ENCODE measurements around the gene STUB1. TPM values are rescaled to one million over a fixed set of nuclear protein-coding genes. Genes with fewer than 3 reads are reported as not detected.

STUB1 gene
- total and polyA plus RNA-seq, 2 donors (not counting 3 experiments of a cell fraction or from before 2014, with no cell fraction given): 107 to 147 TPM

DNA sequence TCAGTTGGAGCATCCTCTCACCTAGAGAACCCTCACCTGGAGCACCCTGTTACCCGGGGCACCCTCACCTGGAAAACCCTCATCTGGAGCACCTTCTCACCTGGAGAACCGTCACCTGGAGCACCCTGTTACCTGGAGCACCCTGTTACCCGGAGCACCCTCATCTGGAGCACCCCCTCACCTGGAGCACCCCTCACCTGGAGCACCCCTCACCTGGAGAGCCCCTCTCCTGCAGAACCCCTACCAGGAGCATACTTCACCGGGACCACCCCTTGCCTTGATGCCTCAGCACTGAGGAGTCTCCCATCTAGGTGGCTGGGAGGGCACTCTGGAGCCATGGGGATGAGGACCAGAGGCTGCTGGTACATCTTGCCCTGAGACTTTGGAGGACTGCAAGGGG, 28.7 kb downstream of the STUB1 start:
- Histone ChIP-seq H3K79me2 (ENCODE audit: control insufficient read depth, insufficient read depth, low read length) (no peaks in the 10 kb centered on the region), H3K36me3 (ENCODE audit: control insufficient read depth in 2 of 2, extremely low read depth in 1 of 2, insufficient read depth in 2 of 2, low read length in 2 of 2) (no peaks in the 10 kb centered on the region), H3K4me1 (ENCODE audit: control insufficient read depth, extremely low read depth, insufficient read depth, low read length) (peaks cover under 1% of the 10 kb centered on the region), H2AFZ (ENCODE audit: low read depth, low read length) (no peak overlapping the region), H3K27ac (ENCODE audit: insufficient read depth, low read depth, low read length) (no peak overlapping the region), H4K20me1 (replicated peaks; ENCODE audit: control insufficient read depth, extremely low read depth, insufficient read depth, low read length) (no peaks in the 10 kb centered on the region), H3K4me3 (replicated peaks in 1 of 3; ENCODE audit: insufficient read depth in 1 of 3, low read depth in 1 of 3, low read length in 3 of 3) (no peak overlapping the region), H3K4me2 (ENCODE audit: insufficient read depth, low read length) (no peak overlapping the region), H3K27me3 (ENCODE audit: control insufficient read depth in 2 of 2, insufficient read depth in 2 of 2, low read length in 2 of 2) (peaks cover 19 to 27% of the 10 kb centered on the region in 2 experiments), H3K9me1 (replicated peaks; ENCODE audit: control insufficient read depth, extremely low read depth, insufficient read depth, low read length) (no peaks in the 10 kb centered on the region), H3K9ac (replicated peaks; ENCODE audit: extremely low read depth, insufficient read depth, low read length) (no peak overlapping the region), H3K9me3 (replicated peaks; ENCODE audit: control insufficient read depth, insufficient read depth, low read length) (no peaks in the 10 kb centered on the region)
- no peak for TF ChIP-seq FOS (IDR thresholded peaks at IDR 0.05; ENCODE audit: borderline replicate concordance, insufficient read depth, low read length)
- TF ChIP-seq MYC (IDR thresholded peaks at IDR 0.05; ENCODE audit: low read depth, low read length): no peak
- TF ChIP-seq CTCF (IDR thresholded peaks at IDR 0.05; ENCODE audit: extremely low read depth in 1 of 2, insufficient read depth in 1 of 2, low read depth in 1 of 2, low read length in 2 of 2): no peak
- TF ChIP-seq GATA2 (IDR thresholded peaks at IDR 0.05; ENCODE audit: insufficient read depth, insufficient read length, low read depth, low read length): no peak
- TF ChIP-seq POLR2A (IDR thresholded peaks at IDR 0.05; ENCODE audit: low read depth, low read length): no peak
- no peak for TF ChIP-seq MAX (IDR thresholded peaks at IDR 0.05; ENCODE audit: insufficient read depth, insufficient read length)
- dilution Hi-C loops (cut with MboI; ENCODE audit: extremely low pct_ligation_motif_present, low sequenced_read_pairs) (no loop called here), intact Hi-C loops (cut with micrococcal nuclease) (no loop called here)
- FAIRE-seq (no peak), DNase-seq (ENCODE audit: low read depth, low spot score) (no peak)
- ChIA-PET POLR2A (no interaction called here), CTCF (interaction anchor here (2.4 kb wide), 1 partner anchor 348 kb away, joined by 17 read pairs; no protein-coding TSS in a partner anchor)
- no TSS peak for BruUV-seq (replicated peaks)

Measured in endothelial cell of umbilical vein (primary cell).